ENCODE measurements around the gene NONO. TPM values are rescaled to one million over a fixed set of nuclear protein-coding genes. Genes with fewer than 3 reads are reported as not detected.

NONO gene
- total RNA-seq, 1 donor from 2014 or later = 365 TPM

DNA sequence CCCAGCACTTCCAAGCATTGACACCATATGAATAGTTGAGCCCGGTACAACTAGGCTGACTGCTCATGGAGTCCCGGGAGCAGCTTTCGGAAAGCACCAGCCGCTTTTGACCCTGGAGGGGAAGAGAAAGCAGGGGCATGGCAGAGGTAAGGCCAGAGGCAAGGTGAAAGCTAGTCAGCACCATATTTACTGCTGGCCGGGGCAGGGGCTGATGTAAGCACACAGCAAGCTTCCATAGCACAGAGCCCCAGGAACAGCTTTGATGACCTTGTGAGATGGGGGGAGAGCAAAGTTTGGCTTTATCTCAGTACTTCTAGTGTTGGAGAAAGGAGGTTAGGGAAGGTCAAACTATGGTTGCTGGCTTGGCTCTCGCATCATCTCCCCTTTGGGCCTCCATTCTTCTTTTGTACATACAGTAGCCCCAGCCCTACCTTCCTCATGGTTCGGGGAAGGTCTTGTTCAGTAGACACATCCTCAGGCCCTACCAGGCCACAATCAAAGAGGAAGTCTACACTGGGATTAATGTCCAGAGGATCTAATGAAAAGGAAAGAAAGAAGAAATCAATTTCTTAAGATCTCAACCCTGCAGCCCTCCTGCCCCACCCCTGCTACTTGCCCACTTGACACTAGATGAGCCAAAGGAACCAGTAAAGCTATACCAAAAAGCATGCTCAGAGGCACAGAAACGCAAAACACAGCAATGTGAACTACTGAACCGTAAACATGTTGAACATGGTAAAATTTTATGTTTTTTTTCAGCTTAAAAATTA is 38.9 kb upstream of the NONO start:
- Histone ChIP-seq H3K27me3 (ENCODE audit: control insufficient read depth, insufficient read depth, low read length) (no peaks in the 10 kb centered on the region), H3K36me3 (ENCODE audit: control insufficient read depth, insufficient read depth, low read length) (peaks cover 7% of the 10 kb centered on the region), H3K4me3 (ENCODE audit: low read depth, low read length) (no peak overlapping the region)
- no peak for TF ChIP-seq CTCF (IDR thresholded peaks at IDR 0.05; ENCODE audit: insufficient read depth, low read length, severe bottlenecking)
- DNase-seq (ENCODE audit: low read depth) (no peak), FAIRE-seq (no peak)

DNA sequence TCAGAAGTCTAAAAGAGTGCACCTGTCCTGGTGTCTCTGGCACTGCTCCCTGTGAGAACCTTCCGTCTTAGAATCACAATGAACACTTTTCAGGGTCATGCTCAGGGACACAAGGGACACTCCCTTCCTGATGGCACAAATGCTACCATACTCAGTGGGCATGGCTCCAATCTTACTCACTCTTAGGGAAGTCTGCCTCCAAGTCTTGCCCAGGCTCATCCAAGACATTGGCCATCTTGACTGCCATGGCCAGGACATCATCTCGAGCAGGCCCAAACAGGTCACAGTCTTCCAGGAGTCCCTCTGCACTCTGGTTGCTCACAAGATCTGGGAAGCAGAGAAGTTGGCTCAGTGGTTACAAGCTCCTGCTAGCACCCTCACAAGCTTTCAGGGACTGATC is 38.3 kb upstream of the NONO start:
- FAIRE-seq (peak; percentile 86), DNase-seq (ENCODE audit: low read depth) (peak; percentile 51)
- H3K36me3 ChIP-seq (ENCODE audit: control insufficient read depth, insufficient read depth, low read length) = peaks cover 7% of the 10 kb centered on the region
- H3K4me3 ChIP-seq (ENCODE audit: low read depth, low read length) = no peak overlapping the region
- no peak for TF ChIP-seq CTCF (IDR thresholded peaks at IDR 0.05; ENCODE audit: insufficient read depth, low read length, severe bottlenecking)
- H3K27me3 ChIP-seq (ENCODE audit: control insufficient read depth, insufficient read depth, low read length) = no peaks in the 10 kb centered on the region

DNA sequence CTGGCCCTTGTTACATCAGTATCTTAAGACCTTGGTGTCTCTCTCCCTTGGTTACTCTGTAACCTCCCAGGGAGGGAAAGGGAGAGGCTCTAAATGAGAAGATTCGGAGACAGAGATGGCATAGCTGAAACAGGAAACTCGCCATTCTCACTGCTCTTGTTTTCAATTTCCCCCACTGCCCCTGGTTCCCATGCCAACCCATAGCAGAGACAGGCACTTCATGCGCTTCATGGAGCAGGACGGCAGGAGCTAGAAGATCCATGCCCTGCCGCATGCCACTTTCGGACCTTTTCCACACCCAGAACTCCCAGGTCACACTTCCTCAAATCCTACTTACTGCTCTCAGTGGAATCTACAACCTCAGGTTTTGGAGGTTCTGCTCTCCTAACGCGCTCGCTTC is 32.6 kb upstream of the NONO start:
- DNase-seq (ENCODE audit: low read depth) = no peak
- peaks cover 4% of the 10 kb centered on the region for H3K36me3 ChIP-seq (ENCODE audit: control insufficient read depth, insufficient read depth, low read length)
- no peaks in the 10 kb centered on the region for H3K27me3 ChIP-seq (ENCODE audit: control insufficient read depth, insufficient read depth, low read length)
- no peak for TF ChIP-seq CTCF (IDR thresholded peaks at IDR 0.05; ENCODE audit: insufficient read depth, low read length, severe bottlenecking)
- no peak overlapping the region for H3K4me3 ChIP-seq (ENCODE audit: low read depth, low read length)
- FAIRE-seq = no peak

- FAIRE-seq (no peak), DNase-seq (ENCODE audit: low read depth) (no peak)
- Histone ChIP-seq H3K4me3 (ENCODE audit: low read depth, low read length) (no peak overlapping the region), H3K27me3 (ENCODE audit: control insufficient read depth, insufficient read depth, low read length) (no peaks in the 10 kb centered on the region), H3K36me3 (ENCODE audit: control insufficient read depth, insufficient read depth, low read length) (peaks cover 2% of the 10 kb centered on the region)
- no peak for TF ChIP-seq CTCF (IDR thresholded peaks at IDR 0.05; ENCODE audit: insufficient read depth, low read length, severe bottlenecking)
Observed at GRCh38 chrX:71251466-71251973, 31.9 kb upstream of the NONO start.

DNA sequence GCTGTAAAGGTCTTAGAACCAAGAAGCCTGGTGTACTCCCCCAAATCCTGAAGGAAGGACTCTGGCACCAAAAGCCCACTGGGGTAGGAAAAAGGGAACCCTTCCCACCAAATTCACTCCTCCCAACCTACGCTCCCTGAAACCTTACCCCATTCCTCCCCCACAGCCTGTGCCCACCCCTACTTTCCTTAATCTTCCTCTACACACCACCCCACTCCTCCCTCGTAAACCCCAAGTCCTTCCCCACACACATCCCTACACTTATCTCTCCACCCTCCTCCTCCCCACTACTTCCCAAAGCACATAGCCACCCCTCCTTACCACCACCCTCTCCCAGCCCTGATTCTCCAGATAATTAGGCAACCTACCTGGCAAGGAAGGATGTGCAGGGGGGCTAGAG is 31.2 kb upstream of the NONO start:
- H3K27me3 ChIP-seq (ENCODE audit: control insufficient read depth, insufficient read depth, low read length) = no peaks in the 10 kb centered on the region
- DNase-seq (ENCODE audit: low read depth) (no peak), FAIRE-seq (no peak)
- no peak for TF ChIP-seq CTCF (IDR thresholded peaks at IDR 0.05; ENCODE audit: insufficient read depth, low read length, severe bottlenecking)
- H3K36me3 ChIP-seq (ENCODE audit: control insufficient read depth, insufficient read depth, low read length) = peaks cover 2% of the 10 kb centered on the region
- no peak overlapping the region for H3K4me3 ChIP-seq (ENCODE audit: low read depth, low read length)
